ENCODE measurements around the gene RNF146. TPM values are rescaled to one million over a fixed set of nuclear protein-coding genes. Genes with fewer than 3 reads are reported as not detected.

The RNF146 gene
- total RNA-seq, 4 donors from 2014 or later, result 67.8 to 118 (median 98.1) TPM

- no peak for TF ChIP-seq CTCF (IDR thresholded peaks at IDR 0.05; ENCODE audit: low read depth)
These were observed 6.8 kb downstream of the RNF146 start for GRCh38 chr6:127273499-127273898.

GRCh38 chr6:127276331-127276730 lies 9.7 kb downstream of the RNF146 start:
- no peak for TF ChIP-seq CTCF (IDR thresholded peaks at IDR 0.05; ENCODE audit: low read depth)

GRCh38 chr6:127277878-127278843 lies 11.5 kb downstream of the RNF146 start:
- no peak for TF ChIP-seq CTCF (IDR thresholded peaks at IDR 0.05; ENCODE audit: low read depth)

- no peak for TF ChIP-seq CTCF (IDR thresholded peaks at IDR 0.05; ENCODE audit: low read depth)
These were observed 13.2 kb downstream of the RNF146 start for GRCh38 chr6:127279815-127280214.

GRCh38 chr6:127282184-127282583 lies 15.5 kb downstream of the RNF146 start:
- TF ChIP-seq CTCF (IDR thresholded peaks at IDR 0.05; ENCODE audit: low read depth), result no peak

- TF ChIP-seq CTCF (IDR thresholded peaks at IDR 0.05; ENCODE audit: low read depth), result no peak
These were observed 22.0 kb downstream of the RNF146 start for GRCh38 chr6:127288705-127289104.

GRCh38 chr6:127289934-127290333 lies 23.3 kb downstream of the RNF146 start:
- TF ChIP-seq CTCF (IDR thresholded peaks at IDR 0.05; ENCODE audit: low read depth), result no peak
